Endothelial cell of umbilical vein (primary cell): Measurements from ENCODE around the gene ZBED4. TPM values are rescaled to one million over a fixed set of nuclear protein-coding genes. Genes with fewer than 3 reads are reported as not detected.

ENCODE experiments used
- BruUV-seq: library from RNA; stranded (reverse); fragments of 400-500 nt; replicated peaks from 2 replicates; lab custom pipeline; 2021; lab: Mats Ljungman, UMichigan
- CTCF ChIA-PET: fragments of 300-600, 350-600 bp; sonication (Branson Sonifier 250); formaldehyde crosslinking; loops from one replicate; lab custom pipeline; 2021; ENCODE audit warnings: antibody characterized with exemption, inconsistent platforms; lab: Charles Lee
- POLR2A ChIA-PET: fragments of 300-600, 350-600 bp; sonication (Branson Sonifier 250); formaldehyde crosslinking; loops from one replicate; lab custom pipeline; 2021; ENCODE audit warnings: antibody characterized with exemption, inconsistent platforms; lab: Charles Lee
- DNase-seq: peaks from one replicate; pipeline ENCODE4 v3.0.0-alpha.2; 2011; ENCODE audit warnings: low read depth, low spot score
- FAIRE-seq: peaks from 2 replicates; lab custom pipeline; 2011; peaks lifted over from hg19 to GRCh38; lab: Jason Lieb, UNC
- H2AFZ ChIP-seq: 2 replicates; pipeline ENCODE4 v1.6.0; 2012; ENCODE audit warnings: low read depth, low read length, control low read depth, inconsistent platforms
- H3K27ac ChIP-seq: 2 replicates; pipeline ENCODE4 v1.5.1; 2011; ENCODE audit warnings: low read depth, mild to moderate bottlenecking, control low read depth, low read length, moderate library complexity; ENCODE audit not compliant: insufficient read depth
- H3K27me3 ChIP-seq, 2 experiments: 2 replicates each; pipeline versions ENCODE4 v1.6.0 to v1.6.1; 2011; ENCODE audit warnings: low read length in 2 of 2, mixed read lengths in 1 of 2; ENCODE audit not compliant: control insufficient read depth in 2 of 2, insufficient read depth in 2 of 2
- H3K36me3 ChIP-seq, 2 experiments: 2 replicates in 1 of 2; 3 replicates in 1 of 2; pipeline ENCODE4 v1.5.1; 2011; ENCODE audit warnings: low read length in 2 of 2, mild to moderate bottlenecking in 1 of 2, moderate library complexity in 1 of 2; ENCODE audit not compliant: control insufficient read depth in 2 of 2, insufficient read depth in 2 of 2; ENCODE audit errors: extremely low read depth in 1 of 2
- H3K4me1 ChIP-seq: 3 replicates; pipeline ENCODE4 v1.5.1; 2011; ENCODE audit warnings: mild to moderate bottlenecking, low read length; ENCODE audit not compliant: control insufficient read depth, insufficient read depth; ENCODE audit errors: extremely low read depth
- H3K4me2 ChIP-seq: 2 replicates; pipeline ENCODE4 v1.6.1; 2011; ENCODE audit warnings: low read length, control low read depth, mixed read lengths; ENCODE audit not compliant: insufficient read depth
- H3K4me3 ChIP-seq, 3 experiments: fragments of 200-600 bp in 1 of 3; sonication (generic), shearing (Covaris generic) in 1 of 3; replicated peaks in 1 of 3; 2 replicates each; pipeline ENCODE4 v1.5.1; 2011 to 2016; ENCODE audit warnings: control low read depth in 3 of 3, low read length in 3 of 3, mild to moderate bottlenecking in 2 of 3, inconsistent platforms in 1 of 3, low read depth in 1 of 3, moderate library complexity in 1 of 3; ENCODE audit not compliant: insufficient read depth in 1 of 3
- H3K79me2 ChIP-seq: 2 replicates; pipeline ENCODE4 v1.6.0; 2012; ENCODE audit warnings: low read length, inconsistent platforms; ENCODE audit not compliant: control insufficient read depth, insufficient read depth
- H3K9ac ChIP-seq: replicated peaks from 2 replicates; pipeline ENCODE3; 2011; ENCODE audit warnings: low read length, control low read depth; ENCODE audit not compliant: insufficient read depth; ENCODE audit errors: extremely low read depth
- H3K9me1 ChIP-seq: replicated peaks from 3 replicates; pipeline ENCODE4 v1.6.0; 2011; ENCODE audit warnings: mild to moderate bottlenecking, low read length; ENCODE audit not compliant: control insufficient read depth, insufficient read depth; ENCODE audit errors: extremely low read depth
- H3K9me3 ChIP-seq: replicated peaks from 2 replicates; pipeline ENCODE4 v1.5.1; 2012; ENCODE audit warnings: low read length, inconsistent platforms; ENCODE audit not compliant: control insufficient read depth, insufficient read depth
- H4K20me1 ChIP-seq: replicated peaks from 2 replicates; pipeline ENCODE3; 2011; ENCODE audit warnings: mild to moderate bottlenecking, low read length; ENCODE audit not compliant: control insufficient read depth, insufficient read depth; ENCODE audit errors: extremely low read depth
- EZH2 ChIP-seq: IDR thresholded peaks from 2 replicates; pipeline ENCODE4 v1.6.1; 2012; ENCODE audit warnings: borderline replicate concordance, low read depth, mild to moderate bottlenecking, moderate library complexity, low read length, inconsistent platforms; ENCODE audit not compliant: severe bottlenecking
- FOS ChIP-seq: IDR thresholded peaks from 2 replicates; pipeline ENCODE4 v1.6.1; 2011; ENCODE audit warnings: mild to moderate bottlenecking, low read length, moderate library complexity, borderline replicate concordance; ENCODE audit not compliant: insufficient read depth
- GATA2 ChIP-seq: IDR thresholded peaks from 2 replicates; pipeline ENCODE4 v1.7.0; 2011; ENCODE audit warnings: low read depth, mild to moderate bottlenecking, moderate library complexity, mixed read lengths, low read length; ENCODE audit not compliant: insufficient read length, insufficient read depth
- JUN ChIP-seq: IDR thresholded peaks from 2 replicates; pipeline ENCODE4 v1.6.1; 2011; ENCODE audit warnings: borderline replicate concordance, low read depth; ENCODE audit not compliant: insufficient read length, insufficient read depth
- MAX ChIP-seq: IDR thresholded peaks from 2 replicates; pipeline ENCODE4 v1.6.1; 2011; ENCODE audit not compliant: insufficient read depth, insufficient read length
- MYC ChIP-seq: IDR thresholded peaks from one replicate; pipeline ENCODE4 v1.6.1; 2011; ENCODE audit warnings: mild to moderate bottlenecking, low read depth, low read length
- POLR2A ChIP-seq: IDR thresholded peaks from 2 replicates; pipeline ENCODE4 v1.6.1; 2012; ENCODE audit warnings: low read depth, mild to moderate bottlenecking, control low read depth, low read length
- POLR2AphosphoS5 ChIP-seq: IDR thresholded peaks from 2 replicates; pipeline ENCODE4 v1.6.1; 2012; ENCODE audit warnings: low read depth, mild to moderate bottlenecking, control low read depth, low read length, moderate library complexity; ENCODE audit not compliant: insufficient read depth
- dilution Hi-C: fragments of 300-500 bp; cut with MboI; formaldehyde crosslinking; loops from one replicate; pipeline ENCODE4 v1.15.0; 2019; ENCODE audit warnings: low sequenced_read_pairs; ENCODE audit not compliant: extremely low pct_ligation_motif_present
- intact Hi-C: fragments of 100-400 bp; cut with micrococcal nuclease; formaldehyde crosslinking; loops from one replicate; pipeline ENCODE4 v1.10.0; 2022
- polyA plus RNA-seq, 4 experiments: library from polyadenylated mRNA; depleted of rRNA in 3 of 4; stranded (reverse) in 3 of 4; unstranded in 1 of 4; fragments of >200 nt; gene quantifications; 2 replicates each; pipeline versions ENCODE4 v1.2.1 to v1.2.3, GENCODE V29; 2011 to 2012; ENCODE audit warnings: missing spikeins in 1 of 4
- total RNA-seq: library from RNA; stranded (reverse); gene quantifications from 2 replicates; pipeline ENCODE4 v1.2.3, GENCODE V29; 2021
- TF ChIP-seq, protein P1 (sequence below), 2 donors: IDR thresholded peaks; 1 replicate in 1 of 2; 2 replicates in 1 of 2; pipeline ENCODE4 v1.5.1; 2011; ENCODE audit warnings: low read length in 2 of 2, mild to moderate bottlenecking in 2 of 2, moderate library complexity in 2 of 2, control low read depth in 1 of 2, inconsistent platforms in 1 of 2, low read depth in 1 of 2; ENCODE audit not compliant: insufficient read depth in 1 of 2; ENCODE audit errors: extremely low read depth in 1 of 2

The ZBED4 gene
- total and polyA plus RNA-seq, 2 donors (not counting 3 experiments of a cell fraction or from before 2014, with no cell fraction given): 8.6 to 18.2 TPM

DNA sequence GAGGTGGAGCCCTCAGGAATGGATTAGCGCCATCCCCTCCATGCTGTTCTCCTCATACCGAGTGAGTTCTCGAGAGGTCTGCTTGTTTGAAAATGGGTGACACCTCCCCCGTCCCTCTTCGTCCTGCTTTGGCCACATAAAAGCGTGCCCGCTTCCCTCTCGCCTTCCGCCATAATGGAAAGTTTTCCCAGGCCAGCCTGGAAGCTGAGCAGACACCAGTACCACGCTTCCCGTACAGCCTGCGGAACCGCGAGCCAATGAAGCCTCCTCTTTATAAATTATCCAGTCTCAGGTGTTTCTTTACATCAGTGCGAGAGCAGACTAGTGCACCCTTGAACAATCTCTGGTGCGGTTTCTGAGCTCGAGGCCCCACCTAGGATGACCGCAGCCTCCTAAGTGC, 51.8 kb downstream of the ZBED4 start:
- no peaks in the 10 kb centered on the region for H3K79me2 ChIP-seq
- no peaks in the 10 kb centered on the region for H3K4me1 ChIP-seq
- no TSS peak for BruUV-seq
- DNase-seq (no peak), FAIRE-seq (no peak)
- no peak overlapping the region for H3K4me3 ChIP-seq
- no peaks in the 10 kb centered on the region for H4K20me1 ChIP-seq
- intact Hi-C loops (no loop called here), dilution Hi-C loops (no loop called here)
- no peak overlapping the region for H2AFZ ChIP-seq
- peaks cover 0 to 22% of the 10 kb centered on the region in 2 experiments for H3K36me3 ChIP-seq
- no peak overlapping the region for H3K9ac ChIP-seq
- ChIA-PET CTCF (no interaction called here), POLR2A (no interaction called here)
- no peaks in the 10 kb centered on the region for H3K9me1 ChIP-seq
- H3K27me3 ChIP-seq: no peaks in the 10 kb centered on the region
- H3K4me2 ChIP-seq: no peak overlapping the region
- no peak overlapping the region for H3K27ac ChIP-seq
- H3K9me3 ChIP-seq: no peaks in the 10 kb centered on the region
- TF ChIP-seq MYC (no peak), JUN (no peak), FOS (no peak), EZH2 (no peak), POLR2A (no peak), GATA2 (no peak), MAX (no peak), POLR2AphosphoS5 (no peak)
- TF ChIP-seq, protein P1, sequence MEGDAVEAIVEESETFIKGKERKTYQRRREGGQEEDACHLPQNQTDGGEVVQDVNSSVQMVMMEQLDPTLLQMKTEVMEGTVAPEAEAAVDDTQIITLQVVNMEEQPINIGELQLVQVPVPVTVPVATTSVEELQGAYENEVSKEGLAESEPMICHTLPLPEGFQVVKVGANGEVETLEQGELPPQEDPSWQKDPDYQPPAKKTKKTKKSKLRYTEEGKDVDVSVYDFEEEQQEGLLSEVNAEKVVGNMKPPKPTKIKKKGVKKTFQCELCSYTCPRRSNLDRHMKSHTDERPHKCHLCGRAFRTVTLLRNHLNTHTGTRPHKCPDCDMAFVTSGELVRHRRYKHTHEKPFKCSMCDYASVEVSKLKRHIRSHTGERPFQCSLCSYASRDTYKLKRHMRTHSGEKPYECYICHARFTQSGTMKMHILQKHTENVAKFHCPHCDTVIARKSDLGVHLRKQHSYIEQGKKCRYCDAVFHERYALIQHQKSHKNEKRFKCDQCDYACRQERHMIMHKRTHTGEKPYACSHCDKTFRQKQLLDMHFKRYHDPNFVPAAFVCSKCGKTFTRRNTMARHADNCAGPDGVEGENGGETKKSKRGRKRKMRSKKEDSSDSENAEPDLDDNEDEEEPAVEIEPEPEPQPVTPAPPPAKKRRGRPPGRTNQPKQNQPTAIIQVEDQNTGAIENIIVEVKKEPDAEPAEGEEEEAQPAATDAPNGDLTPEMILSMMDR (IDR thresholded peaks at IDR 0.05; ENCODE audit: extremely low read depth in 1 of 2, insufficient read depth in 1 of 2, low read depth in 1 of 2, low read length in 2 of 2): no peak
